GM12891 (cell line): ENCODE data around the gene WDR7.

Source experiments
- POLR2A ChIP-seq: IDR thresholded peaks from 2 replicates; pipeline ENCODE4 v1.6.1; 2011; ENCODE audit warnings: low read depth, low read length, control low read depth
- TAF1 ChIP-seq: IDR thresholded peaks from 2 replicates; pipeline ENCODE4 v1.6.1; 2011; ENCODE audit warnings: low read depth, low read length, control low read depth

- TF ChIP-seq TAF1 (no peak), POLR2A (no peak)
Observed at GRCh38 chr18:56870982-56871381, 219.8 kb downstream of the WDR7 start.
